HEK293 (cell line): ENCODE measurements around the gene MACIR.

Source experiments
- CTCF ChIA-PET: fragments of 350-600 bp; formaldehyde crosslinking; extraction: SDS; loops from one replicate; lab custom pipeline; 2021; ENCODE audit warnings: antibody characterized with exemption; lab: Yijun Ruan, JAX
- POLR2A ChIA-PET: fragments of 300-600 bp; formaldehyde crosslinking; extraction: SDS; loops from one replicate; lab custom pipeline; 2020; ENCODE audit warnings: antibody characterized with exemption, inconsistent platforms; lab: Yijun Ruan, JAX
- H3K27ac ChIP-seq: fragments of 200-500 bp; sonication (Bioruptor generic); 2 replicates; pipeline ENCODE4 v1.5.1; 2014; ENCODE audit warnings: low read depth, low read length, control low read depth, inconsistent platforms; ENCODE audit errors: extremely low read depth
- H3K36me3 ChIP-seq, 2 experiments: fragments of 200-500 bp in 1 of 2; sonication (Bioruptor generic) in 1 of 2; 1 replicate in 1 of 2; 2 replicates in 1 of 2; pipeline ENCODE4 v1.5.1; 2014 to 2017; ENCODE audit warnings: inconsistent platforms in 2 of 2, low read length in 2 of 2; ENCODE audit not compliant: control insufficient read depth in 2 of 2, insufficient read depth in 1 of 2
- H3K4me1 ChIP-seq: fragments of 200-500 bp; sonication (Bioruptor generic); 2 replicates; pipeline ENCODE4 v1.5.1; 2014; ENCODE audit warnings: mild to moderate bottlenecking, low read length, inconsistent platforms; ENCODE audit not compliant: control insufficient read depth, insufficient read depth
- H3K4me3 ChIP-seq: 2 replicates; pipeline ENCODE4 v1.5.1; 2011; ENCODE audit warnings: low read depth, mild to moderate bottlenecking, control low read depth, low read length, moderate library complexity
- H3K9me3 ChIP-seq: fragments of 200-500 bp; sonication (Bioruptor generic); 2 replicates; pipeline ENCODE4 v1.5.1; 2014; ENCODE audit warnings: low read depth, low read length, inconsistent platforms; ENCODE audit not compliant: control insufficient read depth, insufficient read depth
- GFI1B ChIP-seq: fragments of 450-650 bp; formaldehyde crosslinking; IDR thresholded peaks from 2 replicates; pipeline ENCODE4 v1.5.1; 2016; ENCODE audit warnings: missing biosample characterization, missing genetic modification characterization
- HOXC10 ChIP-seq: sonication (generic); formaldehyde crosslinking; IDR thresholded peaks from 2 replicates; pipeline ENCODE4 v1.8.1; 2023; ENCODE audit warnings: mild to moderate bottlenecking, missing genetic modification reagents
- MEIS1 ChIP-seq: sonication (generic); formaldehyde crosslinking; IDR thresholded peaks from 2 replicates; pipeline ENCODE4 v1.8.1; 2022; ENCODE audit warnings: missing genetic modification reagents, mild to moderate bottlenecking, borderline replicate concordance
- ZBTB44 ChIP-seq: fragments of 450-650 bp; IDR thresholded peaks from 2 replicates; pipeline ENCODE4 v1.5.1; 2018; ENCODE audit warnings: missing biosample characterization, mild to moderate bottlenecking, missing genetic modification characterization
- ZNF132 ChIP-seq: fragments of 450-650 bp; formaldehyde crosslinking; IDR thresholded peaks from 2 replicates; pipeline ENCODE4 v1.5.1; 2017; ENCODE audit warnings: missing biosample characterization, missing genetic modification characterization, borderline replicate concordance
- ZNF138 ChIP-seq: fragments of 450-650 bp; formaldehyde crosslinking; IDR thresholded peaks from 2 replicates; pipeline ENCODE4 v1.5.1; 2016; ENCODE audit warnings: missing biosample characterization, missing genetic modification characterization, borderline replicate concordance
- ZNF19 ChIP-seq: fragments of 450-650 bp; formaldehyde crosslinking; IDR thresholded peaks from 2 replicates; pipeline ENCODE4; 2016; ENCODE audit warnings: missing biosample characterization, missing genetic modification characterization, low read depth
- ZNF202 ChIP-seq: fragments of 450-650 bp; formaldehyde crosslinking; IDR thresholded peaks from 2 replicates; pipeline ENCODE4 v1.5.1; 2016; ENCODE audit warnings: missing biosample characterization, missing genetic modification characterization, borderline replicate concordance
- ZNF394 ChIP-seq: fragments of 450-650 bp; formaldehyde crosslinking; IDR thresholded peaks from 2 replicates; pipeline ENCODE4 v1.5.1; 2016; ENCODE audit warnings: missing biosample characterization, missing genetic modification characterization, mild to moderate bottlenecking, moderate library complexity, borderline replicate concordance
- ZNF514 ChIP-seq: fragments of 450-650 bp; formaldehyde crosslinking; IDR thresholded peaks from 2 replicates; pipeline ENCODE4 v1.5.1; 2016; ENCODE audit warnings: missing biosample characterization, missing genetic modification characterization
- ZNF530 ChIP-seq: fragments of 450-650 bp; formaldehyde crosslinking; IDR thresholded peaks from 2 replicates; pipeline ENCODE4 v1.5.1; 2016; ENCODE audit warnings: low read depth, missing biosample characterization, missing genetic modification characterization
- ZNF610 ChIP-seq: fragments of 450-650 bp; formaldehyde crosslinking; IDR thresholded peaks from 2 replicates; pipeline ENCODE4 v1.5.1; 2016; ENCODE audit warnings: missing biosample characterization, missing genetic modification characterization, borderline replicate concordance
- ZNF626 ChIP-seq: fragments of 450-650 bp; sonication (Bioruptor Pico); formaldehyde crosslinking; IDR thresholded peaks from 2 replicates; pipeline ENCODE4 v1.5.1; 2018; ENCODE audit warnings: missing biosample characterization, missing genetic modification characterization, inconsistent platforms
- ZNF645 ChIP-seq: fragments of 450-650 bp; formaldehyde crosslinking; IDR thresholded peaks from 2 replicates; pipeline ENCODE4; 2016; ENCODE audit warnings: missing biosample characterization, missing genetic modification characterization
- ZNF707 ChIP-seq: fragments of 450-650 bp; formaldehyde crosslinking; IDR thresholded peaks from 2 replicates; pipeline ENCODE4 v1.5.1; 2016; ENCODE audit warnings: missing biosample characterization, missing genetic modification characterization
- ZNF776 ChIP-seq: fragments of 450-650 bp; formaldehyde crosslinking; IDR thresholded peaks from 2 replicates; pipeline ENCODE4 v1.5.0; 2017; ENCODE audit warnings: missing biosample characterization, missing genetic modification characterization, borderline replicate concordance
- TF ChIP-seq, protein P1 (sequence below): fragments of 450-650 bp; formaldehyde crosslinking; IDR thresholded peaks from 2 replicates; pipeline ENCODE4 v1.5.1; 2017; ENCODE audit warnings: missing biosample characterization, missing genetic modification characterization
- TF ChIP-seq, protein P2 (sequence below): fragments of 450-650 bp; formaldehyde crosslinking; IDR thresholded peaks from 2 replicates; pipeline ENCODE4 v1.5.1; 2016; ENCODE audit warnings: missing biosample characterization, missing genetic modification characterization, borderline replicate concordance
- TF ChIP-seq, protein P3 (sequence below): fragments of 450-650 bp; formaldehyde crosslinking; IDR thresholded peaks from 2 replicates; pipeline ENCODE4 v1.5.0; 2017; ENCODE audit warnings: missing biosample characterization, missing genetic modification characterization, borderline replicate concordance

The MACIR gene

GRCh38 chr5:103224894-103225246, 33.7 kb upstream of the MACIR start:
- Histone ChIP-seq H3K36me3 (no peaks in the 10 kb centered on the region), H3K4me1 (no peaks in the 10 kb centered on the region), H3K9me3 (no peaks in the 10 kb centered on the region)
- ChIA-PET POLR2A (interaction anchor here (2.1 kb wide), 1 partner anchor 33 kb away, joined by 11 read pairs; the partner anchor contains the start of gene MACIR), CTCF (interaction anchor here (0.6 to 2.6 kb wide), 28 partner anchors 8 to 1543 kb away, joined by 3 to 16 read pairs (median 4); no protein-coding TSS in a partner anchor)
- TF ChIP-seq ZNF132 (no peak), ZNF610 (tag by site-specific recombination) (peak; percentile 7; the same call in 1 of the 2 replicates)
- TF ChIP-seq, all 188 proteins: peak for 1
- H3K27ac ChIP-seq: no peak overlapping the region
- no peak overlapping the region for H3K4me3 ChIP-seq

- ChIA-PET POLR2A (no interaction called here), CTCF (no interaction called here)
- Histone ChIP-seq H3K9me3 (no peaks in the 10 kb centered on the region), H3K4me3 (no peak overlapping the region), H3K4me1 (no peaks in the 10 kb centered on the region), H3K36me3 (no peaks in the 10 kb centered on the region), H3K27ac (no peak overlapping the region)
- TF ChIP-seq GFI1B (tag by site-specific recombination) (no peak), MEIS1 (CRISPR knock-in tag) (no peak), ZNF707 (tag by site-specific recombination) (no peak)
- TF ChIP-seq, protein P1, sequence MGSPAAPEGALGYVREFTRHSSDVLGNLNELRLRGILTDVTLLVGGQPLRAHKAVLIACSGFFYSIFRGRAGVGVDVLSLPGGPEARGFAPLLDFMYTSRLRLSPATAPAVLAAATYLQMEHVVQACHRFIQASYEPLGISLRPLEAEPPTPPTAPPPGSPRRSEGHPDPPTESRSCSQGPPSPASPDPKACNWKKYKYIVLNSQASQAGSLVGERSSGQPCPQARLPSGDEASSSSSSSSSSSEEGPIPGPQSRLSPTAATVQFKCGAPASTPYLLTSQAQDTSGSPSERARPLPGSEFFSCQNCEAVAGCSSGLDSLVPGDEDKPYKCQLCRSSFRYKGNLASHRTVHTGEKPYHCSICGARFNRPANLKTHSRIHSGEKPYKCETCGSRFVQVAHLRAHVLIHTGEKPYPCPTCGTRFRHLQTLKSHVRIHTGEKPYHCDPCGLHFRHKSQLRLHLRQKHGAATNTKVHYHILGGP (tag by site-specific recombination): no peak
Observed at GRCh38 chr5:103228061-103228460, 30.5 kb upstream of the MACIR start.

- Histone ChIP-seq H3K4me3 (no peak overlapping the region), H3K4me1 (no peaks in the 10 kb centered on the region), H3K36me3 (no peaks in the 10 kb centered on the region), H3K27ac (no peak overlapping the region), H3K9me3 (no peaks in the 10 kb centered on the region)
- POLR2A ChIA-PET: no interaction called here
- CTCF ChIA-PET: interaction anchor here (0.7 kb wide), 1 partner anchor 207 kb away, joined by 4 read pairs; no protein-coding TSS in a partner anchor
- TF ChIP-seq ZNF776 (tag by site-specific recombination) (no peak), ZBTB44 (tag by site-specific recombination) (no peak), ZNF530 (tag by site-specific recombination) (no peak), ZNF626 (tag by site-specific recombination) (no peak), ZNF19 (tag by site-specific recombination) (no peak), HOXC10 (CRISPR knock-in tag) (no peak), ZNF138 (no peak), ZNF202 (tag by site-specific recombination) (no peak), ZNF514 (tag by site-specific recombination) (no peak), ZNF645 (no peak), ZNF394 (tag by site-specific recombination) (no peak)
- TF ChIP-seq, protein P2, sequence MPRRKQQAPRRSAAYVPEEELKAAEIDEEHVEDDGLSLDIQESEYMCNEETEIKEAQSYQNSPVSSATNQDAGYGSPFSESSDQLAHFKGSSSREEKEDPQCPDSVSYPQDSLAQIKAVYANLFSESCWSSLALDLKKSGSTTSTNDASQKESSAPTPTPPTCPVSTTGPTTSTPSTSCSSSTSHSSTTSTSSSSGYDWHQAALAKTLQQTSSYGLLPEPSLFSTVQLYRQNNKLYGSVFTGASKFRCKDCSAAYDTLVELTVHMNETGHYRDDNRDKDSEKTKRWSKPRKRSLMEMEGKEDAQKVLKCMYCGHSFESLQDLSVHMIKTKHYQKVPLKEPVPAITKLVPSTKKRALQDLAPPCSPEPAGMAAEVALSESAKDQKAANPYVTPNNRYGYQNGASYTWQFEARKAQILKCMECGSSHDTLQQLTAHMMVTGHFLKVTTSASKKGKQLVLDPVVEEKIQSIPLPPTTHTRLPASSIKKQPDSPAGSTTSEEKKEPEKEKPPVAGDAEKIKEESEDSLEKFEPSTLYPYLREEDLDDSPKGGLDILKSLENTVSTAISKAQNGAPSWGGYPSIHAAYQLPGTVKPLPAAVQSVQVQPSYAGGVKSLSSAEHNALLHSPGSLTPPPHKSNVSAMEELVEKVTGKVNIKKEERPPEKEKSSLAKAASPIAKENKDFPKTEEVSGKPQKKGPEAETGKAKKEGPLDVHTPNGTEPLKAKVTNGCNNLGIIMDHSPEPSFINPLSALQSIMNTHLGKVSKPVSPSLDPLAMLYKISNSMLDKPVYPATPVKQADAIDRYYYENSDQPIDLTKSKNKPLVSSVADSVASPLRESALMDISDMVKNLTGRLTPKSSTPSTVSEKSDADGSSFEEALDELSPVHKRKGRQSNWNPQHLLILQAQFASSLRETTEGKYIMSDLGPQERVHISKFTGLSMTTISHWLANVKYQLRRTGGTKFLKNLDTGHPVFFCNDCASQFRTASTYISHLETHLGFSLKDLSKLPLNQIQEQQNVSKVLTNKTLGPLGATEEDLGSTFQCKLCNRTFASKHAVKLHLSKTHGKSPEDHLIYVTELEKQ (tag by site-specific recombination): no peak
- TF ChIP-seq, protein P3, sequence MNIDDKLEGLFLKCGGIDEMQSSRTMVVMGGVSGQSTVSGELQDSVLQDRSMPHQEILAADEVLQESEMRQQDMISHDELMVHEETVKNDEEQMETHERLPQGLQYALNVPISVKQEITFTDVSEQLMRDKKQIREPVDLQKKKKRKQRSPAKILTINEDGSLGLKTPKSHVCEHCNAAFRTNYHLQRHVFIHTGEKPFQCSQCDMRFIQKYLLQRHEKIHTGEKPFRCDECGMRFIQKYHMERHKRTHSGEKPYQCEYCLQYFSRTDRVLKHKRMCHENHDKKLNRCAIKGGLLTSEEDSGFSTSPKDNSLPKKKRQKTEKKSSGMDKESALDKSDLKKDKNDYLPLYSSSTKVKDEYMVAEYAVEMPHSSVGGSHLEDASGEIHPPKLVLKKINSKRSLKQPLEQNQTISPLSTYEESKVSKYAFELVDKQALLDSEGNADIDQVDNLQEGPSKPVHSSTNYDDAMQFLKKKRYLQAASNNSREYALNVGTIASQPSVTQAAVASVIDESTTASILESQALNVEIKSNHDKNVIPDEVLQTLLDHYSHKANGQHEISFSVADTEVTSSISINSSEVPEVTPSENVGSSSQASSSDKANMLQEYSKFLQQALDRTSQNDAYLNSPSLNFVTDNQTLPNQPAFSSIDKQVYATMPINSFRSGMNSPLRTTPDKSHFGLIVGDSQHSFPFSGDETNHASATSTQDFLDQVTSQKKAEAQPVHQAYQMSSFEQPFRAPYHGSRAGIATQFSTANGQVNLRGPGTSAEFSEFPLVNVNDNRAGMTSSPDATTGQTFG (tag by site-specific recombination): no peak
Observed at GRCh38 chr5:103228588-103228987, 30.0 kb upstream of the MACIR start.
